ENCODE measurements around the gene ZNF555. TPM values are rescaled to one million over a fixed set of nuclear protein-coding genes. Genes with fewer than 3 reads are reported as not detected.

ZNF555 gene
- total RNA-seq, 6 experiments from 2014 or later = 0.87 to 2.6 (median 2.1) TPM

- Histone ChIP-seq H3K4me1 (peaks cover 0 to 7% (median 0%) of the 10 kb centered on the region in 4 donors), H3K36me3 (peaks cover 0 to 6% (median 2%) of the 10 kb centered on the region in 4 donors), H3K27me3 (no peaks in the 10 kb centered on the region), H3K9me3 (peaks cover 0 to 15% (median 6%) of the 10 kb centered on the region in 4 donors), H3K27ac (no peak overlapping the region), H3K4me3 (no peak overlapping the region)
- TF ChIP-seq POLR2A (IDR thresholded peaks at IDR 0.05) = no peak
- TF ChIP-seq, protein P1, sequence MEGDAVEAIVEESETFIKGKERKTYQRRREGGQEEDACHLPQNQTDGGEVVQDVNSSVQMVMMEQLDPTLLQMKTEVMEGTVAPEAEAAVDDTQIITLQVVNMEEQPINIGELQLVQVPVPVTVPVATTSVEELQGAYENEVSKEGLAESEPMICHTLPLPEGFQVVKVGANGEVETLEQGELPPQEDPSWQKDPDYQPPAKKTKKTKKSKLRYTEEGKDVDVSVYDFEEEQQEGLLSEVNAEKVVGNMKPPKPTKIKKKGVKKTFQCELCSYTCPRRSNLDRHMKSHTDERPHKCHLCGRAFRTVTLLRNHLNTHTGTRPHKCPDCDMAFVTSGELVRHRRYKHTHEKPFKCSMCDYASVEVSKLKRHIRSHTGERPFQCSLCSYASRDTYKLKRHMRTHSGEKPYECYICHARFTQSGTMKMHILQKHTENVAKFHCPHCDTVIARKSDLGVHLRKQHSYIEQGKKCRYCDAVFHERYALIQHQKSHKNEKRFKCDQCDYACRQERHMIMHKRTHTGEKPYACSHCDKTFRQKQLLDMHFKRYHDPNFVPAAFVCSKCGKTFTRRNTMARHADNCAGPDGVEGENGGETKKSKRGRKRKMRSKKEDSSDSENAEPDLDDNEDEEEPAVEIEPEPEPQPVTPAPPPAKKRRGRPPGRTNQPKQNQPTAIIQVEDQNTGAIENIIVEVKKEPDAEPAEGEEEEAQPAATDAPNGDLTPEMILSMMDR (IDR thresholded peaks at IDR 0.05) = no peak
- 91% methylated on average over 9 of the region's 13 CpGs for WGBS (ENCODE audit: insufficient coverage, low coverage, low lambda C conversion rate, missing lambda C conversion rate)
- ATAC-seq (no peak), DNase-seq (no peak)
- intact Hi-C loops (cut with DNase I) = no loop called here
Observed at GRCh38 chr19:2846180-2846894, 5.1 kb downstream of the ZNF555 start.

DNA sequence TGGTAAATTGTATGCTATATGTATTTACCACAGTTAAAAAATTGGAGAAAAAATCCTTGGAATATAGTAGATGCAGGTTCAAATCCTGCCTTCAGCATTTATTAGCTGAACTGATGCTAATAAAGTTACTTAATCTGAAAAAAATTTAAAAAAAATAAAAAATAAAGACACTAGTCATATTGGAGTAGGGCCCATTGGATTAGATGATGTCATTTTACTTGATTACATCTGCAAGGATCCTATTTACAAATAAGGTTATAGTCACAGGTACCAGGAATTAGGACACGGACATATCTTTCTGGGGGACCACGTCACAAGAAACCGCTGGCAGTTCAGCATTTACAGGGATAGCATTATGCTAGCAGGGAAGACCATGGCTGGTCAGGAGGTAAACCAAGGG lies 6.2 kb downstream of the ZNF555 start:
- H3K27me3 ChIP-seq = no peaks in the 10 kb centered on the region

GRCh38 chr19:2848616-2849015 lies 7.3 kb downstream of the ZNF555 start:
- H3K4me3 ChIP-seq = no peak overlapping the region
- no peaks in the 10 kb centered on the region for H3K27me3 ChIP-seq
- TF ChIP-seq, protein P1 (IDR thresholded peaks at IDR 0.05) = no peak
- TF ChIP-seq POLR2A (IDR thresholded peaks at IDR 0.05) = no peak
- intact Hi-C loops (cut with DNase I) = no loop called here
- peaks cover 3 to 38% (median 10%) of the 10 kb centered on the region in 4 donors for H3K9me3 ChIP-seq
- no peak for DNase-seq
- H3K36me3 ChIP-seq = peaks cover 0 to 28% (median 19%) of the 10 kb centered on the region in 4 donors
- H3K27ac ChIP-seq = no peak overlapping the region
- ATAC-seq = no peak
- 60% methylated on average over 1 of the region's 4 CpGs for WGBS (ENCODE audit: insufficient coverage, low coverage, low lambda C conversion rate, missing lambda C conversion rate)
- H3K4me1 ChIP-seq = no peaks in the 10 kb centered on the region

More for the DNA sequence above, 6.2 kb downstream of the ZNF555 start:
- H3K4me3 ChIP-seq = no peak overlapping the region
- peaks cover 0 to 3% (median 0%) of the 10 kb centered on the region in 4 donors for H3K4me1 ChIP-seq
- no peak for ATAC-seq
- peaks cover 3 to 27% (median 7%) of the 10 kb centered on the region in 4 donors for H3K9me3 ChIP-seq
- DNase-seq = no peak
- peaks cover 0 to 17% (median 12%) of the 10 kb centered on the region in 4 donors for H3K36me3 ChIP-seq
- H3K27ac ChIP-seq = no peak overlapping the region
- TF ChIP-seq POLR2A (IDR thresholded peaks at IDR 0.05) = no peak
- TF ChIP-seq, protein P1 (IDR thresholded peaks at IDR 0.05) = no peak
- intact Hi-C loops (cut with DNase I) = no loop called here
- WGBS (ENCODE audit: insufficient coverage, low coverage, low lambda C conversion rate, missing lambda C conversion rate) = 97% methylated on average over 3 of the region's 3 CpGs

DNA sequence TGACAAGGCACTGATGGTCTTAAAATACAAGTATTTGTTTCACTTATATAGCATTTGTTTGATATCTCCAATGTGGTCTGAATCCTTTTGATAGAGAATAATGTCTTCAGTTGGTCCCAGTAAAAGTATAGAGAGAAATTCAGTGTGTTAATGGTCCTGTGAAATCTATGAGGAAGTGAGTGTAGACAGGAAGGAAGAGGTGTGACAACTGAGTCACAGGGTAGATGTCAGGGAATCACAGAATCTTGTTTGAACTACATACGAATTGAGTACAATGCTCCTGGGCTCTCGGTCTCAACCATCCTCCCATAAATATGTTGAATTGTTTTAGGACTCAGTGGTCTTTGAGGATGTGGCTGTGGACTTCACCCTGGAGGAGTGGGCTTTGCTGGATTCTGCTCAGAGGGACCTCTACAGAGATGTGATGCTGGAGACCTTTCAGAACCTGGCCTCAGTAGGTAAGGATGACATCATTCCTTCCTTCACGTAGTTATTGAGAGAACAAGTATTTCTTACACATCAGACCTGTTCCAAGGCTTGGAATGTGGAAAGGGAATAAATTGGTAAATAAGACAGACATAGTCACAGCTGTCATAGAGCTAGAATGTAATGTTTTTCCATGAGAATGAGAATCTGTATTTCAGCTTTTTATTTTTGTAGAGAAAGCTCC lies 9.1 kb downstream of the ZNF555 start:
- 81% methylated on average over 3 of the region's 3 CpGs for WGBS (ENCODE audit: insufficient coverage, low coverage, low lambda C conversion rate, missing lambda C conversion rate)
- TF ChIP-seq, protein P1 (IDR thresholded peaks at IDR 0.05) = no peak
- no peak for TF ChIP-seq POLR2A (IDR thresholded peaks at IDR 0.05)
- no peak overlapping the region for H3K27ac ChIP-seq
- intact Hi-C loops (cut with DNase I) = no loop called here
- no peak for DNase-seq
- no peaks in the 10 kb centered on the region for H3K4me1 ChIP-seq
- no peaks in the 10 kb centered on the region for H3K27me3 ChIP-seq
- no peak overlapping the region for H3K4me3 ChIP-seq
- peaks cover 3 to 56% (median 13%) of the 10 kb centered on the region in 4 donors for H3K9me3 ChIP-seq
- ATAC-seq = no peak
- H3K36me3 ChIP-seq = peaks cover 0 to 29% (median 20%) of the 10 kb centered on the region in 4 donors
